GM12878 (cell line): ENCODE results near the gene PRKCQ. TPM values are rescaled to one million over a fixed set of nuclear protein-coding genes. Genes with fewer than 3 reads are reported as not detected.

Experiments
- ATAC-seq: fragments of 200-7000 bp; cut with Tn5 transposase; 3 replicates; pipeline ENCODE4 v1.9.1; 2020; ENCODE audit warnings: mild to moderate bottlenecking, moderate library complexity
- BruUV-seq: library from RNA; stranded (reverse); fragments of 400-500 nt; replicated peaks from 2 replicates; lab custom pipeline; 2021; lab: Mats Ljungman, UMichigan
- CTCF ChIA-PET: fragments of 300-600 bp; sonication (Branson Sonifier 250); formaldehyde crosslinking; extraction: SDS; loops from one replicate; lab custom pipeline; 2021; ENCODE audit warnings: inconsistent platforms; lab: Yijun Ruan, JAX
- POLR2A ChIA-PET: fragments of 350-600 bp; formaldehyde crosslinking; extraction: SDS; loops from one replicate; lab custom pipeline; 2021; ENCODE audit warnings: inconsistent platforms; lab: Charles Lee
- RAD21 ChIA-PET: fragments of 300-600 bp; sonication (Branson Sonifier 250); formaldehyde crosslinking; loops from one replicate; lab custom pipeline; 2023; ENCODE audit warnings: antibody characterized with exemption; ENCODE audit not compliant: unreplicated experiment; lab: Charles Lee
- SMC1A ChIA-PET: fragments of 300-600 bp; sonication (Branson Sonifier 250); formaldehyde crosslinking; loops from one replicate; lab custom pipeline; 2023; ENCODE audit not compliant: unreplicated experiment, uncharacterized antibody; lab: Charles Lee
- DNase-seq: peaks from one replicate; pipeline ENCODE4 v3.0.0-alpha.2; 2011; ENCODE audit warnings: low read depth, low spot score
- FAIRE-seq: peaks from 3 replicates; lab custom pipeline; 2011; peaks lifted over from hg19 to GRCh38; lab: Jason Lieb, UNC
- H2AFZ ChIP-seq: 2 replicates; pipeline ENCODE4 v1.6.0; 2011; ENCODE audit warnings: low read depth, low read length, control low read depth; ENCODE audit not compliant: control insufficient read depth
- H3K27ac ChIP-seq: 2 replicates; pipeline ENCODE4 v1.5.1; 2011; ENCODE audit warnings: control low read depth; ENCODE audit not compliant: control insufficient read depth, insufficient read depth
- H3K27me3 ChIP-seq, 2 experiments: replicated peaks in 1 of 2; 2 replicates each; pipeline versions ENCODE4 v1.6.0 to v1.6.1; 2011; ENCODE audit warnings: low read length in 1 of 2; ENCODE audit not compliant: control insufficient read depth in 2 of 2, insufficient read depth in 2 of 2
- H3K36me3 ChIP-seq, 2 experiments: 2 replicates each; pipeline ENCODE4 v1.5.1; 2011; ENCODE audit warnings: low read length in 1 of 2; ENCODE audit not compliant: control insufficient read depth in 2 of 2, insufficient read depth in 2 of 2
- H3K4me1 ChIP-seq: 2 replicates; pipeline ENCODE4 v1.6.1; 2011; ENCODE audit warnings: mild to moderate bottlenecking, low read length, moderate library complexity, mixed read lengths; ENCODE audit not compliant: control insufficient read depth, insufficient read depth
- H3K4me2 ChIP-seq: 2 replicates; pipeline ENCODE4 v1.6.0; 2011; ENCODE audit warnings: control low read depth; ENCODE audit not compliant: control insufficient read depth, insufficient read depth
- H3K4me3 ChIP-seq: fragments of 200-600 bp; sonication (generic); 2 replicates; pipeline ENCODE4 v1.5.1; 2016
- H3K79me2 ChIP-seq: 2 replicates; pipeline ENCODE4 v1.6.0; 2011; ENCODE audit warnings: low read length; ENCODE audit not compliant: control insufficient read depth, insufficient read depth
- H3K9ac ChIP-seq: 2 replicates; pipeline ENCODE4 v1.8.0; 2011; ENCODE audit warnings: low read length, control low read depth, mixed read lengths; ENCODE audit not compliant: control insufficient read depth, insufficient read depth
- H3K9me3 ChIP-seq: replicated peaks from 3 replicates; pipeline ENCODE4 v1.5.1; 2011; ENCODE audit warnings: mild to moderate bottlenecking, low read length; ENCODE audit not compliant: control insufficient read depth, insufficient read depth
- H4K20me1 ChIP-seq: 2 replicates; pipeline ENCODE4 v1.6.0; 2011; ENCODE audit not compliant: control insufficient read depth, insufficient read depth
- CBX3 ChIP-seq: fragments of 200-600 bp; sonication (generic); IDR thresholded peaks from 2 replicates; pipeline ENCODE4 v1.6.1; 2016; ENCODE audit warnings: low read depth, borderline replicate concordance
- E4F1 ChIP-seq: fragments of 450-650 bp; IDR thresholded peaks from 2 replicates; pipeline ENCODE4 v1.6.1; 2018; ENCODE audit warnings: borderline replicate concordance, mild to moderate bottlenecking; ENCODE audit not compliant: partially characterized antibody
- ETV6 ChIP-seq, 2 experiments: fragments of 450-650 bp in 1 of 2; IDR thresholded peaks in 1 of 2; conservative IDR thresholded peaks in 1 of 2; 2 replicates each; pipeline ENCODE4 v1.6.1; 2014; ENCODE audit warnings: antibody characterized with exemption in 1 of 2, borderline replicate concordance in 1 of 2, low read depth in 1 of 2, mild to moderate bottlenecking in 1 of 2, moderate library complexity in 1 of 2
- GATAD2B ChIP-seq: fragments of 450-650 bp; conservative IDR thresholded peaks from 2 replicates; pipeline ENCODE4 v1.6.1; 2017; ENCODE audit warnings: low read depth, mild to moderate bottlenecking, moderate library complexity
- LARP7 ChIP-seq: fragments of 450-650 bp; IDR thresholded peaks from 2 replicates; pipeline ENCODE4 v1.6.1; 2017; ENCODE audit warnings: mild to moderate bottlenecking
- MLLT1 ChIP-seq: fragments of 450-650 bp; IDR thresholded peaks from 2 replicates; pipeline ENCODE4 v1.6.1; 2016; ENCODE audit warnings: mild to moderate bottlenecking
- NR2F1 ChIP-seq: fragments of 450-650 bp; conservative IDR thresholded peaks from 2 replicates; pipeline ENCODE4 v1.6.1; 2017; ENCODE audit warnings: mild to moderate bottlenecking
- POLR2A ChIP-seq: IDR thresholded peaks from 2 replicates; pipeline ENCODE4 v1.6.1; 2011; ENCODE audit warnings: low read depth, mild to moderate bottlenecking, low read length
- RELA ChIP-seq: fragments of 450-650 bp; IDR thresholded peaks from 2 replicates; pipeline ENCODE4 v1.8.0; 2014; ENCODE audit warnings: borderline replicate concordance; ENCODE audit not compliant: partially characterized antibody
- WGBS: methylation state at CpG from one replicate; pipeline ENCODE4 v1.1.6; 2016; ENCODE audit warnings: low lambda C conversion rate; ENCODE audit not compliant: insufficient replicate concordance, insufficient coverage; ENCODE audit errors: missing lambda C conversion rate; 5-methylcytosine and 5-hydroxymethylcytosine counted together
- in situ Hi-C: fragments of 300-500 bp; cut with MboI; formaldehyde crosslinking; loops from 9 replicates; pipeline ENCODE4 v1.14.3; 2018; ENCODE audit warnings: mixed read lengths
- intact Hi-C: fragments of 100-400 bp; cut with micrococcal nuclease; formaldehyde crosslinking; loops from one replicate; pipeline ENCODE4 v1.14.2; 2022; ENCODE audit not compliant: unreplicated experiment
- polyA plus RNA-seq, 11 experiments: library from polyadenylated mRNA; depleted of rRNA in 4 of 11; unstranded in 6 of 11; stranded (reverse) in 5 of 11; fragments of >200 nt; fragmentation: Nextera tagmentation in 4 of 11; fragmentation: Illumina TruSeq in 1 of 11; extraction: Ambion mirVana in 4 of 11; extraction: Trizol in 1 of 11; gene quantifications; 1 replicate in 1 of 11; 2 replicates in 10 of 11; pipeline versions ENCODE4 v1.2.1 to v1.2.3, GENCODE V29; 2011 to 2016; ENCODE audit warnings: inconsistent platforms in 2 of 11, missing spikeins in 2 of 11, low read depth in 1 of 11
- total RNA-seq, 4 experiments: library from RNA; depleted of rRNA in 3 of 4; stranded (reverse); fragments of >200 nt in 3 of 4; fragmentation: Illumina TruSeq in 1 of 4; extraction: Trizol in 1 of 4; gene quantifications; 2 replicates each; pipeline versions ENCODE4 v1.2.1 to v1.2.3, GENCODE V29; 2013 to 2021

Gene PRKCQ
- total and polyA plus RNA-seq, 10 of the 15 experiments (the other 5 are each of a cell fraction or from before 2014, with no cell fraction given) = 0.26 to 8.9 (median 0.98) TPM

GRCh38 chr10:6567203-6567703, 12.8 kb downstream of the PRKCQ start:
- Histone ChIP-seq H3K9me3 (no peaks in the 10 kb centered on the region), H4K20me1 (no peaks in the 10 kb centered on the region), H3K27ac (no peak overlapping the region), H2AFZ (no peak overlapping the region), H3K9ac (no peak overlapping the region), H3K4me1 (no peaks in the 10 kb centered on the region), H3K36me3 (no peaks in the 10 kb centered on the region), H3K79me2 (no peaks in the 10 kb centered on the region), H3K4me3 (no peak overlapping the region), H3K4me2 (no peak overlapping the region), H3K27me3 (peaks cover 0 to 7% of the 10 kb centered on the region in 2 experiments)
- intact Hi-C loops (no loop called here), in situ Hi-C loops (no loop called here)
- DNase-seq (no peak), ATAC-seq (no peak), FAIRE-seq (no peak)
- TF ChIP-seq MLLT1 (no peak), LARP7 (no peak)
- 54% methylated on average over 5 of the region's 5 CpGs for WGBS
- SMC1A ChIA-PET = interaction anchor here (0.7 to 6.4 kb wide), 12 partner anchors 10 to 161 kb away, joined by 3 to 40 read pairs (median 4); no protein-coding TSS in a partner anchor
- no TSS peak for BruUV-seq
- RAD21 ChIA-PET = interaction anchor here (1.0 to 2.5 kb wide), 7 partner anchors 10 to 75 kb away, joined by 3 to 11 read pairs (median 4); no protein-coding TSS in a partner anchor
- CTCF ChIA-PET = interaction anchor here (0.7 to 2.7 kb wide), 6 partner anchors 11 to 122 kb away, joined by 3 to 8 read pairs (median 4); no protein-coding TSS in a partner anchor
- POLR2A ChIA-PET = interaction anchor here (0.6 to 1.8 kb wide), 3 partner anchors 11 to 362 kb away, joined by 3 to 11 read pairs (median 5); no protein-coding TSS in a partner anchor

- Histone ChIP-seq H3K27ac (no peak overlapping the region), H3K4me3 (no peak overlapping the region), H2AFZ (no peak overlapping the region), H3K4me2 (no peak overlapping the region), H3K36me3 (no peaks in the 10 kb centered on the region), H3K9me3 (no peaks in the 10 kb centered on the region), H3K79me2 (no peaks in the 10 kb centered on the region), H3K4me1 (no peaks in the 10 kb centered on the region), H3K9ac (no peak overlapping the region), H3K27me3 (peaks cover 0 to 6% of the 10 kb centered on the region in 2 experiments), H4K20me1 (no peaks in the 10 kb centered on the region)
- ChIA-PET SMC1A (interaction anchor here (2.9 to 6.4 kb wide), 3 partner anchors 9 to 49 kb away, joined by 7 to 40 read pairs (median 28); no protein-coding TSS in a partner anchor), RAD21 (interaction anchor here (0.8 to 2.5 kb wide), 3 partner anchors 13 to 92 kb away, joined by 3 to 11 read pairs (median 3); no protein-coding TSS in a partner anchor), CTCF (interaction anchor here (1.0 to 3.9 kb wide), 3 partner anchors 11 to 48 kb away, joined by 3 to 21 read pairs (median 3); no protein-coding TSS in a partner anchor), POLR2A (interaction anchor here (1.3 to 1.8 kb wide), 3 partner anchors 13 to 46 kb away, joined by 3 to 11 read pairs (median 5); no protein-coding TSS in a partner anchor)
- WGBS = 0% methylated on average over 4 of the region's 4 CpGs
- DNase-seq (no peak), FAIRE-seq (no peak), ATAC-seq (no peak)
- intact Hi-C loops (no loop called here), in situ Hi-C loops (no loop called here)
- TF ChIP-seq E4F1 (no peak), CBX3 (no peak), NR2F1 (no peak), GATAD2B (no peak), POLR2A (no peak), ETV6 (conservative IDR thresholded peaks at IDR 0.05 in 1 of 2, IDR thresholded peaks at IDR 0.05 in 1 of 2; ENCODE audit: borderline replicate concordance in 1 of 2, low read depth in 1 of 2) (no peak), RELA (no peak)
- BruUV-seq = no TSS peak
Observed at GRCh38 chr10:6565588-6565987, 14.5 kb downstream of the PRKCQ start.
